OCI-LY7 (cell line): ENCODE results near the gene SLC45A3.

Experiments
- EZH2phosphoT487 ChIP-seq: fragments of 200-600 bp; sonication (generic); IDR thresholded peaks from 2 replicates; pipeline ENCODE4 v1.6.1; 2018; ENCODE audit warnings: low read depth, borderline replicate concordance, mild to moderate bottlenecking, mixed run types, antibody characterized with exemption, low read length, moderate library complexity, mixed read lengths
- TF ChIP-seq, protein P1 (sequence below): fragments of 200-600 bp; sonication (generic); conservative IDR thresholded peaks from 2 replicates; pipeline ENCODE4 v1.5.1; 2014; ENCODE audit warnings: mild to moderate bottlenecking, antibody characterized with exemption, low read length, moderate library complexity, mixed read lengths

DNA sequence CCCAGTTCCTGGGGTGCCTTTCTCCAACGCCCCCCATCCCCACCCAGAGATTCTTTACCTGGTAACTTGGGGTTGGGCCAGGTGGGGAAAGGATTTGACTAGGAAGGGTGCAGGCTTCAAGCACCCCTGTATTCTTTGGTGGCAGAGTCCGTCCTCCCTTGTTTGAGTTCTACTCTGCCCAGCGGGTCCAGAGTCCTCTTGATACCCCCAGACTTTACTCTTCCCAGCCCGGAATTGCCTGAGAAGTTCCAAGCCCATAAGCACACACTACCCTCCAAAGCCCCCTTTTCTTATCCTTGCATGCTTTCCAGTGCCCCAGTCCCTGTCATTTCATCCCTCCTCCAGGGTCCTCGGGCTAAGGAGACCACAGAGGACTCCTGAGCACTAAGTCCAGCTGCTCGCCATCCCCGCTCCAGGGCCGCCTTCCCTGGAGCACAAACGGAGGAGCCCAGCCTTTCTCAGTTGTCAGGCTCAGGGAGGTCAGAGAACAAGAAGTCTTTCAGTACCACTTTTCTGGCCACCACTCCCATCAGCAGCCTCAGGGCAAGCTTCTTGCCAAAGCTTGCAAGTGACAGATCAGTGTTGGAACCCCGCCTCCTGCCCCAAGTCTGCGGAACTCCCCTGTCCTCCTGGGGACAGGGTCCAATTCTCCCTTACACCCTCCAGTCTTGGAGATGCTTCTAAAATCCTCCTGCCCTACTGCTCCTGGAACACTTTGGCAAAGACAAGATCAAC is 12.2 kb downstream of the SLC45A3 start:
- TF ChIP-seq, protein P1, sequence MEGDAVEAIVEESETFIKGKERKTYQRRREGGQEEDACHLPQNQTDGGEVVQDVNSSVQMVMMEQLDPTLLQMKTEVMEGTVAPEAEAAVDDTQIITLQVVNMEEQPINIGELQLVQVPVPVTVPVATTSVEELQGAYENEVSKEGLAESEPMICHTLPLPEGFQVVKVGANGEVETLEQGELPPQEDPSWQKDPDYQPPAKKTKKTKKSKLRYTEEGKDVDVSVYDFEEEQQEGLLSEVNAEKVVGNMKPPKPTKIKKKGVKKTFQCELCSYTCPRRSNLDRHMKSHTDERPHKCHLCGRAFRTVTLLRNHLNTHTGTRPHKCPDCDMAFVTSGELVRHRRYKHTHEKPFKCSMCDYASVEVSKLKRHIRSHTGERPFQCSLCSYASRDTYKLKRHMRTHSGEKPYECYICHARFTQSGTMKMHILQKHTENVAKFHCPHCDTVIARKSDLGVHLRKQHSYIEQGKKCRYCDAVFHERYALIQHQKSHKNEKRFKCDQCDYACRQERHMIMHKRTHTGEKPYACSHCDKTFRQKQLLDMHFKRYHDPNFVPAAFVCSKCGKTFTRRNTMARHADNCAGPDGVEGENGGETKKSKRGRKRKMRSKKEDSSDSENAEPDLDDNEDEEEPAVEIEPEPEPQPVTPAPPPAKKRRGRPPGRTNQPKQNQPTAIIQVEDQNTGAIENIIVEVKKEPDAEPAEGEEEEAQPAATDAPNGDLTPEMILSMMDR: no peak
- no peak for TF ChIP-seq EZH2phosphoT487
